ENCODE data around the gene NCAPH2.

The NCAPH2 gene

DNA sequence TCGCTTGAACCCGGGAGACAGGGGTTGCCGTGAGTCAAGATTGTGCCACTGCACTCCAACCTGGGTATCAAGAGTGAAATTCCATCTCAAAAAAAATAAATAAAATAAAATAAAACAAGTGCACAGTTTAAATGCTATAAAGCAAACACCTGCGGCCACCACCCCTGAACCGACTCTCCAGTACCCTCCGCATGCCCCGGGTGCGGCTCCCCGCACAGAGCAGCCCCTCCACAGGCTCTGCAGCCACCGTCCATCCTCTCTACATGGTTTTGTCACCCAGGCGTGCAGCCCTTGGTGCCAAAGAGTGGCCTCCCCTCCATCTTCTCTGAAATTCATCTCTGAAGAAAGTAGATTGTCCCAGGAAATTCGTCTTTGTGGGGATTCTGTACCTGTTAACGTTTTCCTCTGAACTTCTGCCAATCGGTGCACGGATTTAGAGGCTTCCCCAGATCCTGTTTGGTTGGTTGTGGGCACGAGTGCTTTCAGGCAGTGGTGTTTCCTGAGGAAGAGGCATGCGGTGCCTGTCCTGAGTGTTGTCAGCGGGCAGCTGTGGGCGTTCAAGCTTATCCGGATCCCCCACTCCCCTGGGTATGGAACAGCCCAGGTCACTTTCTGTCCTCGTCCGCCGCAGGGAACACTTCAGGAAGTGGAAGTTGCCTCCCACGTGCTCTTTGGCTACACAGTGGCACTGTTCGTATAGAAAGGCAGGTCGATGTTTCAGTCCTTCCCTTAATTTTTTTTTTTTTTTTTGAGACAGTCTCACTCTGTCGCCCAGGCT, 17.3 kb upstream of the NCAPH2 start:
- peak in 1 of 2 donors; percentile 43 for DNase-seq

DNA sequence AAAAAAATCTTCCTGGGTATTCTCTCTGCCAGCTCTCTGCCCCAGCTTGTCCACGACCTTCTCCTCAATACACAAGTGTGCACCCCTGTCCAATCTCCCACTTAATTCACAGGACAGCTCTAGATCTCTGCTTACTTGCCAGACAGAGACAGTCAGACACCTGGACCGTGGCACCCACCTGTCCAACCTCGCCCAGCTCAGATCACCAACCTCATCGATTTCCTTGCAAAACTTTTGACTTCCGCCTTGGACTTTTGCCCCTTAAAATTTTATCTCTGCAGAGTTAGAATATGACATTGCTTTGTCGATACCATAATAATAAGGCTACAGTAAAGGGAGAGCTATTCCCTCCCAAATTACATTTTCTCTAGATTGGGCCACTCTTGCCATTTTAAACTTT, 10.9 kb upstream of the NCAPH2 start:
- no peak for DNase-seq

DNA sequence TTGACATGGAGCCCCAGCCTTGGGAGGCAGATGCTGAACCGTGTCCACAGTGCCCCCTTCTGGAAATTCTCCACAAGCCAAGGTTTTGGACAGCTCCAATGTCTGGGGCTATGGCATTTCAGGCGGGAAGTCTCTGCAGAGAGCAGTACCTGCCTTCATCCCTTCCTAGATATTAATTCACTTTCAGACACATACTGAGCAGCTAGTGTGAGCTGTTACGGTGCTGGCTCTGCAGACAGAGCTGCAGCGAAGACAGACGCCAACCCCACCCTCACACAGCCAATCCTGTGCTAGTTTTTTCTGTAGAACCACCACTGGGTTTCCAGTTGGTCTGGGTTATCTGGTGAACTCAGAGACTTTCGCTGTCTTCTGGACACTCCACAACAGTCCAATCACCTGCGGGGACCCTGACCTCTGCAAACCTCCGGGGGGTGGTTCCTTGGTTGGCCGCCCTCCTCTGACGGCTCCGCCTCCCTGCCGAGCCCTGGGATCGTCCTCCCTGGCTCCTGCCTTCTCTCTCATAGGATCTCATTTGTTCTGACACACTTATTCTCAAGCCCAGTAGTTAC, 9.6 kb upstream of the NCAPH2 start:
- peak in 1 of 2 donors; percentile 59 for DNase-seq

DNA sequence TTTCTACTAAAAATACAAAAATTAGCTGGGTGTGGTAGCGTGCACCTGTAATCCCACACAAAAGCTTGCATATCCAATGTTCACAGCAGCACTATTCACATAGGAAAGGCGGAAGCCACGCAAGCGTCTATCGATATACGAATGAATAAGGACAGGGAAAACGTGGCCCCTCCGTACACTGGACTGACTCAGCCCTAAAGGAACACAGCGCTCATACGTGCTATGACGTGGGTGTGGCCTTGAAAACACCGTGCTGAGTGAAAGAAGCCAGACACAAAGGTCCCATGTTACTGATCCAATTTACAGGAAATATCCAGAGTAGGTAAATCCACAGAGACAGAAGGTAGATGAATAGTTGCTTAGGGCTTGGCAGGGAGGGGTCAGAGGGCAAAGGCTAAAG, 7.6 kb upstream of the NCAPH2 start:
- DNase-seq: no peak

DNA sequence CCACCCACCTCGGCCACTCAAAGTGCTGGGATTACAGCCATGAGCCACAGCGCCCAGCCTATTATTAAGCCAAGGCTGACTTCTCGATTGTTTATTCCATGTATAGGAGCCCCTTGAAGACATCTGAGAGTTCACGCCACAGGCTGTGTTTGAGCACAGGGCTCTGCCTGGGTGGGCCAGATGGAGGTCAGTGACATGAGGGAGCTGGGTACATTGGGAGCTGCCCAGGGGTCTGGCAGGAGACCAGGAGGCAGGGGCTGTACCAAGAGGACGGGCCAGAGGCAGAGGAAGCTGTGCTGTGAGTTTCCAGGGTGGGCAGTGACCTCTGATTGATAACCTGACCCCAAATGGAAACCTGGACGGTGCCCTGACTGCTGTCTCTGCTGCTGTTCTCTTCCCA, 5.9 kb upstream of the NCAPH2 start:
- no peak for DNase-seq

DNA sequence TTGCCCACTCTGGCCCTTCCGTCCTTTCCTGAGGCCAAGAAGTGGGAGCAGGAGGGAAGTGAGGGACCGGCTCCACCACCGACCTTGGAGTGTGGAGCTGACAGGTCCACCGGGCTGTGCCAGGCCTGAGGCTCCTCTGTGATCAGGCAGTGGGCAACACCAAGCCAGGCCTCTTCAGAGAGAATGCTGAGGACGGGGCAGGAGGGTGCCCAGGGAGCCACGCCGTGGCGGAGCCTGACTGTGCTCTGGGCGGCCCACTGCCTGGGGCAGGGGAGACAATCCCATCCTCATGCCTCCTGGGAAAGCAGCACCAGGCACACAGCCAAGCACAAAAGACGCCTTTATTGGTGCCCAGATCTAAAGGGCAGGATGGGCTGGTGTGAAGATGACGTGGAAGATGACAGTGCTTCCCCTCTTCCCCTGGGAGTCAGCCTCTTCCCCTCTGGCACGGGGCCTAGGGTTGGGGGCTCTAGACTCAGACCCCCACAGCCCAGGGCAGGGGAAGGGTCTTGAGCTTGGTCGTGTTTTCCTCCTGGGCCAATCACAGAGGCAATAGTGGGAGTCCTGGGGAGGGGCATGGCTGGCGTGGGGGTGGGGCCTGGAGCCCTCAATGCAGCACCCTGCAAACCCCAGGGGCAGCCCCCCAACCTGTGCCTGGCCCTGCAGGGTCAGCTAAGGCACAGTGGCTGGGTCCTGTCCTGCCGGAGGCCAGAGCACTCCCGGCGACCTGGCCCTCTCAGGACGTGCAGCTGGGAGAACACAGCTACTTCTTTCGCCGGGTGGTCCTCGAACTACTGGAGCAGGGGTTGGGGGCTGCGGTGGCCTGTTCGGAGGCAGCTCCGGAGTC, 5.2 kb upstream of the NCAPH2 start:
- no peak for DNase-seq

DNA sequence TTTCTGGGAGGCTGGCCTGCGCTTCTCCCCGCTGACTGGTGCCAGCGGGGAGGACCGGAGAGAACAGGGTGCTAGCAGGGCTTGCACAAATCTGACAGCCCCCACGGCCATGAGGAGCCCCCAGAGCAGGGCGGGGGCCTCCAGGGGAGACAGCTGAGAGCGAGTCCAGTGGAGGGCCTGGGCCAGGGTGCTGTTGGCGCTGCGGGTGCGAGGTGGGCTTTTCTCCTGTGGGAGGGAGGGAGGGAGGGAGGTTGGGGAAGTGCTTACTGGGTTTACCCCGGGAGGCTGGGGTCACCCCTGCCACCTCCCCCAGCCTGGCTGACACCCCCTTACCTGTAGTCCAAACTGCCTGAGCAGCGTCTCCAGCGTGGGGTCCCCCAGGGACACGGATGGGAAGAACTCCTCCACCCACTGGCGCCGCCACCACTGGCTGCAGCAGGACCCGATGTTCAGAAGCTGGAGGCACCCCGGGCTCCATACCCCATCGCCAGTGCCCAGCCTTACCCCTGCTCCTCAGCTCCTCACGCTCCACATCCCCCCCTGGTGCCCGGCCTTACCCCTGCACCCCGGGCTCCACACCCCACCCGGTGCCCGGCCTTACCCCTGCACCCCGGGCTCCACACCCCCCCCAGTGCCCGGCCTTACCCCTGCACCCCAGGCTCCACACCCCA, 4.4 kb upstream of the NCAPH2 start:
- no peak for DNase-seq

DNA sequence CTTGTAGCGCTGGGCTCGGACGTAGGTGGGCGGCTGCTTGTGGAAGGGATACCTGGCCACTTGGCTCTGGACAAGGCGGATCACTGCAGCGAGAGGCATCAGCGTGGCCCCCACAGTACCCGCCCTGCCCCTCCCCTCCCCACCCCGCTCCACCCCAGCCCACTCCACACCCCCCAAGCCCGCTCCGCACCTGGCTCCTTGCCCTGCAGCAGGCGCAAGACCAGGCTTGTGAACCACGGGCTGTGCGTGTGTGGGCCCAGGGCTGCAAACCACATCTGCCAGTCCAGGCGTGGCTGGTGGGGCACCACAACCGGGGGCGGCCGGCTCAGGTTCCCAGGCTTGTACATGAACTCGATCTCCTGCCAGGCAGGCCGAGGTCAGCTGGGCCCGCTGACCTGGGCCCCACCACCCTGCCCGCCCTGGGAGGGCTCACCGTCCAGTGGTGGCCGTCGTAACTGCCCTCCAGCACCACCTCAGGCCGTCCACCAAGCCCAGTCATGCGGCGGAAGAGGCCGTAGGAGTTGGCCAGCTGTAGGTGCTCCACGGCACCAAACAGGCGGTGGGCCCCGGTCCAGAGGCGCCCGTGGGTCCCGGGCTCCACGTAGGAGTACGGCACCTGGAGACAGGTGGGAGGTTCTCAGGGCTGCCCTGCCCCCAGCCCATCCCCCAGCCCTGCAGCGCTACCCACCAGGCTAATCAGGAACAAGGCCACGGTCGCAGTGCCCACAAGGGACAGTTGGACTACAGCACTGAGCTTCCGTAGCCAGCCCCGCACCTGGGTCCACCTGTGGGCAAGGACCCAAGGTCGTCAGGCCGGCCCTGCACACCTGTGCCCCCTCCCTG, 3.4 kb upstream of the NCAPH2 start:
- DNase-seq: no peak

DNA sequence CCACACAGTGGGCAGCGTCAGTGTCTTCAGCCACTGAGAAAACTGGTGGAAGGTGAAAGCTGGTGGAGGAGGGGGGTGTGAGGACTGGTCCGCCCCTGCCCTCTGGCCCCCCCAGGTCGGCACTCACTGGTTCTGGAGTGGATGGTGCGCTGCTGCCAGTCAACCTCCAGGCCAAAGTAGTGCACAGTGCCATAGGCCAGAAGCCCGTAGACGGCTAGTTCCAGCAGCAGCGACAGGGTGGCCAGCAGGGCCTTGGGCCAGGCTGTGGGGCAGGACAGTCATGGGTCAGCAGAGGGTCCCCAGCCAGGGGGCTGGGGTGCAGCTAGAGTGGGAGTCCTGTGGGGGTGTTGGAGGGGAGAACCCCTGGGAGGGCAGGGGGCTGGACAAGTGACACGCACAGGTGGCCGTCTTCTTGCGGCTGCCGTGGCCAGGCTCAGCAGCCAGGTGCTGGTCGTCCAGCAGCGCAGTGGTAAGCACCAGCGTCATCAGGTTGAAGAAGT, 2.7 kb upstream of the NCAPH2 start:
- no peak for DNase-seq

DNA sequence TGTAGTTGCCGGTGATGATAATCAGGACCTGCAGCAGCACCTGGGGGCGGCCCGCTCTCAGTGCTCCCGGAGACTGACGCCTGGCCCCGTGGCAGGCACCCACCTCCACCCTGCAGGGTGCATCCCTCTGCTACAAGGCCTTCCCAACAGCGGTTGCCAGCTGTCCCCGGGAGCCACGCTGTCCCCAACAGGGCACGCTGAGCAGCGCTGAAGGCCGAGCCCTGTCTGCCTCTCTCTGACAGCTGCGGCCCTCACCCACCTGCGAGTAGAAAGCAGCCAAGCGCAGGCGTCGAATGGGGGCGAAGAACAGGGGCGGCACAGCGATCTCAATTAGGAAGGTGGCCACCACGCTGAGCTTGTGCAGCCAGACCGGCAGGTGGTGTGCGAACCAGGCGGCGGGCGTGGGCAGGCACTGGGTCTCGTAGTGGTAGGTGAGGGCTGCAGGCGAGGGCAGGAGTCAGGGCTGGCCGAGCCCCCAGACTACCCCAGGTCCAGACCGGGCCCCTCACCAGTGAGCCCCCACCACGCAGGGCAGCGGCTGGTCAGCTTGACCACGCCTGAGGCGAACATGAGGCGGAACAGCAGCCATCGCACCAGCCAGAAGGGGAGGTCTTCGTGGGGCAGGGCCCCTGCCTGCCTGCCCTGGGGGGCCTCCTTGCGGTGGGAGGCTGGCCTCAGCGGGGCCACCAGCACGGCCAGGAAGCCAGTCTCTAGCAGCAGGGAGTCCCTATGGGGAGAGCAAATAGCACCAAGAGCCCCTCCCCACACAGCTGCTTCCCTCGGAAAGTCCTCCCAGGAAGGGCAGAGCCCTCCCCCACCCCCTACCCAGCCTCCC, 2.0 kb upstream of the NCAPH2 start:
- DNase-seq: no peak

DNA sequence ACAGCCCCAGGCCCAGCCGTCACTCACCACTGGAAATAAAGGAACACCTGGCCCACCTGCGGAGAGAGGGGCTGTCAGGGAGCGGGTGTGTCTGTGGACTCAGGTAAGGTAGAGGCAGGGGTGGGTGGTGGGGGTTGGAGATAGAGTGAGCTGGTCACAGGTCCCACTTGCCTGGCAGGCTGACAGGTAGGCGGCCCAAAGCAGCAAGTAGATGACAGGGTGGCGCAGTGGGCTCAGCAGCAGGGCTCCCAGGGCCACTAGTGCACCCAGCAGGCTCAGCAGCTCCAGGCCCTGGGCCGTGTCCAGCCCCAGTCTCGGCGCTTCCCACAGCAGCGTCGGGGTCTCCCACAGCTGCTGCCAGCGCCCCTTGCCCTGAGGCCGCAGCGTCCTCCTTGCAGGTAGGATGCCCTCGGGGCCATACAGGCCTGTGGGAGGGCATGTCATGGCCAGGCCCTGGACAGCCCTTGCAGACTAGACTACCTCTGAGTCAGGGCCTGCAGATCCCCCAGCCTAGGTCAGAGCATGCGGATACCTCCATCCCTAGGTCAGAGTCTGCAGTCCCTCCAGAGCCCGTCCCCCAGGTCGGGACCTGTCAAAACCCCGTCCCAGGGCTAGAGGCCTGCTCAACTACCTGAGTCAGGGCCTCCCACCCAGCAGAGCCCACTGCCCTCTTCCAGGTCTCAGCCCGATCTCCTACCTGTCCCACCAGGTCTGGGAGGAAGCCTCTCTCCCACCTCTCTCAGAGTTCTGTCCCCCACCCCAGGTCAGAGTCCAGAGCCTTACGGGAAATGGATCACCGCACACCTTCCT, 1.2 kb upstream of the NCAPH2 start:
- no peak for DNase-seq

DNA sequence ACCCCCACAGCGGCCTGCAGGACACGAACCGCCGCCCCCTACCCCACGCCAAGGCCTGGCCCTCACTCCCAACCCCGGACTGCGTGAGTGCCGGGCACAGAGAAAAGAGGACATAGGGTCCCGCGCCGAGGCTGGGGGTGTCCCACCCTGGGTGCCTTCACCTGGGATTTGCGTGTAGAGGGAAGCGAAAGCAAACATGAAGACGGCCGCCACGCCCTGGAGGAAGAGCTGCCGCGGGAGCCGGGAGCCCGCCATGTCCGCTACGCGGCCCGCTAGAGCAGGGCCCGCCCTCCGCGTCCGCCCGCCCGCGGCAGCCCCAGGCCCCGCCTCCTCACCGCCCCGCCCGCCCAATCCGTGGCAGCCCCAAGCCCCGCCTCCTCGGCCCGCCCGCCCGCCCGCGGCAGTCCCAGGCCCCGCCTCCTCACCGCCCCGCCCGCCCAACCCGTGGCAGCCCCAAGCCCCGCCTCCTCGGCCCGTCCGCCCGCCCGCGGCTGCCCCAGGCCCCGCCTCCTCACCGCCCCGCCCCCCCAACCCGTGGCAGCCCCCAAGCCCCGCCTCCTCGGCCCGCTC, 518 bp upstream of the NCAPH2 start, which contains the start of gene LMF2:
Gene LMF2, minus strand, starts transcription at position 282 of the 570 bp plus-strand sequence. Its CDS starts 27 bp downstream, at position 255.
- peak in 1 of 2 donors; percentile 90 for DNase-seq

DNA sequence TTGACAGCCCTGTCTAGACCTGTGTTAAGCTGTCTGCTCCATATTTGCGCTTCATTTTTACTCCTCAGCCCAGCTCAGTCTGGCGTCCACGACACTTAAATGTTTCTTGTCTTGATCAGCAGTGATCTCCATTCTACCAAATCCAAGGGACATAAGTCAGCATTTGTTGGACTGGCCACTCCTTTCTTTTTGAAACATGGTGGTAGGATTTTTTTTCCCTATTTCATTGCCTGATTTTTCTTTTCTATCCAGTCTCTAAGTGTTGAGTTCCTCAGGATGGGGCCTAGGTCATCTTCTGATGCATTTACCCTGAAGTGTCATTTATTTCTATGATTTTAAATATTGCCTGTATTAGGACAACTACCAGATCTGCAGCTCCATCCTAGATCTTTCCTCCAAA, 873 bp downstream of the NCAPH2 start:
- DNase-seq: no peak

DNA sequence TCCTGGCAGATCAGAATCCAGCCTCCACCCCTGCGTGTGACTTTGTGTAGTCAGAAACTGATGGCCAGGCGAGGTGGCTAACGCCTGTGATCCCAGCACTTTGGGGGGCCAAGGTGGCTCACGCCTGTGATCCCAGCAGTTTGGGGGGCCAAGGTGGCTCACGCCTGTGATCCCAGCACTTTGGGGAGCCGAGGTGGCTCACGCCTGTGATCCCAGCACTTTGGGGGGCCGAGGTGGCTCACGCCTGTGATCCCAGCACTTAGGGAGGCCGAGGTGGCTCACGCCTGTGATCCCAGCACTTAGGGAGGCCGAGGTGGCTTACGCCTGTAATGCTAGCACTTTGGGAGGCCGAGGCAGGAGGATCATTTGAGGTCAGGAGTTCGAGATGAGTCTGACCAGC, 5.2 kb downstream of the NCAPH2 start:
- no peak for DNase-seq

DNA sequence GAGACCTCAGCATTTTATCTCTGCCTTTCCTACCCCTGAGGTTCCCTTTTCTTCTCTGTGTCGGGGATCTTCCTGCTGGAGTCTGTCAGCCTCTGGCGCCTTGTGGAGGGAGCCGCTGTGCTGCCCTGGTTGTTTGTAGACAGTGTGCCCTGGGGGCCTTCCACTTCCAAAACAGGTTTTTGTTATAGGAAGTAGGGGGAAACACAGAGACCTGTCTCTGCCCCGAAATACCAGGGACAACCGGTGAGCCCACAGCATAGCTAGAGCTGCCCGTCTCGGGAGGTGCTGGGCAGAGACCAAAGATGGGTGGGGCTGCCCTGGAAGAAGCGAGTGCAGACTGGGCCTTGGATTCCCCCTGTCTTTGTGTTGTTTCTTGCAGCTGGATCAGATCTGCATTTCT, 8.0 kb downstream of the NCAPH2 start:
- DNase-seq: no peak

DNA sequence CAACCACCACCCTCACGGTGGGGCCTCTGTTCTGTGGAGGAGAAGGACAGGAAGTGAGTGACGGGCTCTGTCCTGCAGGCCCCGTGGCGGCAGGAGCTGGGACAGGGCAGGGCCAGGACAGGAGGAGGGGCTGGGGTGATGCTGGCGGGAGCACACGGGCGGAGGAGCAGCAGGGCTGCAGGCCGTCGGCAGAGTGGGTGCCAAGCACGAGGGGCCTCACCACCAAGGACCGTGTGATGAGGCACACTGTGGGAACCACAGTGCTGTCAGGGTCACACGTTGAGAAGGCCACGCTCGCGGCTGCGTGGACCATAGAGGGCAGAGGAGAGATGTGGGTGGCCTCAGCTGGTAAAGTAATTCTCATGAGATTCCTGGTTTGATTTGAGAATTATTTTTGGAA, 8.9 kb downstream of the NCAPH2 start:
- no peak for DNase-seq

DNA sequence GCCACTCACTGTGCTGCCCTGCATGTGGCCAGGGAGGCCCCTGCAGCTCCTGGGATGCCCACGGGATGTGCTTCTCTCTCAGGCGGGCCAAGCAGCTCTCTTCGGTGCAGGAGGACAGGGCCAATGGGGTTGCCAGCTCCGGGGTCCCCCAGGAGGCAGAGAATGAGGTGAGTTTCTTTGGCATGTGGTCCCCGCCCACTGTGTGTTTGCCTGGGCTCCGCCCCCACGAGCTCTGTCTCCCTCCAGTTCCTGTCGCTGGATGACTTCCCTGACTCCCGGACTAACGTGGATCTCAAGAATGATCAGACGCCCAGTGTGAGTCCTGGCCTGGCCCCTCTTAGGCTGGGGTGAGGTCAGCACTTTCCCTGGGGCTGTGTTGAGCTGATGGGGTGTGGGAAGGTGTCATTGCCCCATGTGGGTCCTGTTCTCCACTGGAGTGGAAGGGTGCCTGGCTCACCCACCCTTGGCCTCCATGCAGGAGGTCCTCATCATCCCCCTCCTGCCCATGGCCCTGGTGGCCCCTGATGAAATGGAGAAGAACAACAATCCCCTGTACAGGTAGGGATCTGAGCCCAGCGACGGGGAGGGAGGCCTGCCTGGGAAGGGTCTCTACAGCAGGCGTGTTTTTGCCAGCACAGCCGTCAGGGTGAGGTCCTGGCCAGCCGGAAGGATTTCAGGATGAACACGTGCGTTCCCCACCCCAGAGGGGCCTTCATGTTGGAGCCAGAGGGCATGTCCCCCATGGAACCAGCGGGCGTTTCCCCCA, 9.7 kb downstream of the NCAPH2 start:
- DNase-seq: no peak

DNA sequence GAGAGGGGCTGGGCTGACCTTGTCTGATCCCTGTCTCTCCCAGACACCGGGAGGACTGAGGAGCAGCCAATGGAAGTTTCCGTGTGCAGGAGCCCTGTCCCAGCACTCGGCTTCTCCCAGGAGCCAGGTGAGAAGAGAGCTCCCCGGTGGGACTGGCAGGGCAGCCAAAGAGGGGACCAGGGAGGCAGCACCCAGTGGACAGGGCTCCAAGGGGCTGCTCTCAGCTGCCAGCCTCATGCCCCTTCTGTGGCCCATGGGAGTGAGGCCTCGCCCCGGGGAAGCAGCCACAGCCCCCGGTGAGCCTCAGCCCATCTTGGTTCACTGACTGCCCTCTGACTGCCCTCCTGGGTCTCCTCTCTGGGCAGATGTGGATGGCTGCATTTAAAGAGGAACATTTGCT, 10.6 kb downstream of the NCAPH2 start:
- DNase-seq: no peak

DNA sequence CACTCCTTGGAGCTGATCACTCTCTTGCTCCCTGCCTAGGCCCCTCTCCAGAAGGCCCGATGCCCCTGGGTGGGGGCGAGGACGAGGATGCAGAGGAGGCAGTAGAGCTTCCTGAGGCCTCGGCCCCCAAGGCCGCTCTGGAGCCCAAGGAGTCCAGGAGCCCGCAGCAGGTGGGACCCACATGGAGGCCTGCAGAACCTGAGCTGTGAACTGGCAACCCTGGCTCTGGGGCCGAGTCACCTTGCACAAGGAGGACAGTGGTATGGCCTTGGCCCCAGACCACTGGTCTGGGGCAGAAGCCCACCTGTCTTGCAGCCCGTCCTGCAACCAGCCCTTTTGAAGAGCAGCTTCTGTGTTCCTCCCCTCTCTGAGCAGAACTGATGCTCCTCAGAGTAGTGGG, 11.1 kb downstream of the NCAPH2 start:
- DNase-seq: no peak

All from bone marrow (tissue), 2 donors.